ENCODE data around the gene STRA8.

GRCh38 chr7:135236727-135237126, 3.1 kb downstream of the STRA8 start:
- TF ChIP-seq CTCF (IDR thresholded peaks at IDR 0.05; ENCODE audit: low read length) (no peak), EZH2phosphoT487 (IDR thresholded peaks at IDR 0.05; ENCODE audit: low read length) (no peak), EZH2 (optimal IDR thresholded peaks at IDR 0.05; ENCODE audit: low read depth, low read length) (no peak)

Data from MM.1S (cell line).